Uterus (tissue), 2 donors: ENCODE measurements around the gene FSTL5.

Experiments used
- CTCF ChIP-seq, 4 experiments: fragments of 200-600 bp in 2 of 4; fragments of 450-650 bp in 2 of 4; sonication (generic) in 2 of 4; IDR thresholded peaks; one replicate each; pipeline ENCODE4 v1.5.1; 2016 to 2019; ENCODE audit warnings: antibody characterized with exemption in 4 of 4, mild to moderate bottlenecking in 2 of 4, moderate library complexity in 1 of 4
- POLR2A ChIP-seq, 2 donors: fragments of 450-650 bp; IDR thresholded peaks; one replicate each; pipeline ENCODE4 v1.6.1; 2016; ENCODE audit warnings: antibody characterized with exemption in 2 of 2, mild to moderate bottlenecking in 1 of 2, moderate library complexity in 1 of 2

- TF ChIP-seq CTCF (IDR thresholded peaks at IDR 0.05) (no peak), POLR2A (IDR thresholded peaks at IDR 0.05) (no peak)
These were observed 533.9 kb downstream of the FSTL5 start for GRCh38 chr4:161629694-161630441.
